Psoas muscle (tissue), 8 donors: ENCODE data around the gene GLI1. TPM values are rescaled to one million over a fixed set of nuclear protein-coding genes. Genes with fewer than 3 reads are reported as not detected.
A peak's percentile ranks its signal among the peaks of the same experiment; 100 is the strongest.
"Not testable (repeated sequence)": the region's sequence is repeated elsewhere in the genome, so short reads cannot be mapped to it uniquely, and the experiment has no call there.

Source experiments
- ATAC-seq, 4 donors: fragments of 200-7000 bp; cut with Tn5 transposase; one replicate each; pipeline ENCODE4 v1.9.1; 2020; ENCODE audit warnings: moderate library complexity in 3 of 4, mild to moderate bottlenecking in 2 of 4
- DNase-seq, 2 donors: peaks; one replicate each; pipeline ENCODE4 v3.0.0-alpha.2; 2020
- H3K27ac ChIP-seq: fragments of 200-600 bp; one replicate; pipeline ENCODE4 v1.8.0; 2022
- H3K27me3 ChIP-seq, 3 donors: fragments of 200-600 bp in 1 of 3; one replicate each; pipeline versions ENCODE4 v1.6.1 to v1.8.0; 2013 to 2022; ENCODE audit warnings: low read length in 2 of 3, mild to moderate bottlenecking in 2 of 3, moderate library complexity in 1 of 3; ENCODE audit not compliant: insufficient read depth in 3 of 3
- H3K36me3 ChIP-seq, 2 donors: fragments of 200-600 bp in 1 of 2; one replicate each; pipeline versions ENCODE4 v1.6.1 to v1.8.0; 2013 to 2022; ENCODE audit warnings: low read depth in 1 of 2, mild to moderate bottlenecking in 1 of 2, moderate library complexity in 1 of 2; ENCODE audit not compliant: insufficient read depth in 1 of 2
- H3K4me1 ChIP-seq: fragments of 200-600 bp; one replicate; pipeline ENCODE4 v1.8.0; 2022
- H3K4me3 ChIP-seq: fragments of 200-600 bp; one replicate; pipeline ENCODE4 v1.8.0; 2022; ENCODE audit warnings: mild to moderate bottlenecking
- H3K9me3 ChIP-seq: fragments of 200-600 bp; one replicate; pipeline ENCODE4 v1.8.0; 2022
- WGBS, 3 donors: extraction: QIAGEN DNeasy Blood & Tissue Kit; methylation state at CpG; one replicate each; pipeline versions ENCODE4 v1.1.6 to v1.1.7; 2013; 5-methylcytosine and 5-hydroxymethylcytosine counted together
- intact Hi-C, 2 donors: fragments of 100-400 bp; cut with DNase I; formaldehyde crosslinking; loops; one replicate each; pipeline versions ENCODE4 v1.11.0 to v1.14.2; 2022
- polyA plus RNA-seq, 3 donors: library from polyadenylated mRNA; stranded (reverse); fragments of 200-250 nt; gene quantifications; one replicate each; pipeline ENCODE4 v1.2.3, GENCODE V29; 2013
- total RNA-seq, 4 donors: library from RNA; stranded (reverse); fragmentation: NEBNext Ultra II Directional in 2 of 4; extraction: Animal tissue kit (Norgen Biotek cat#: 25700) in 2 of 4; gene quantifications; one replicate each; pipeline versions ENCODE4 v1.2.1 to v1.2.4, GENCODE V29; 2021 to 2023
- TF ChIP-seq, protein P1 (sequence below): fragments of 200-600 bp; IDR thresholded peaks from one replicate; pipeline ENCODE4 v1.8.0; 2022; ENCODE audit warnings: antibody characterized with exemption
- donor health status: healthy with polysubstance abuse.
- donor health status: DM: no; HTN: no; CAD: no; lungs with moderate emphysema.
- donor health status: Bipolar disorder and iron deficiency.
- donor health status: healthy.
- donor health status: DM: yes; HTN: yes; CAD: no.
- donor health status: DM: no; HTN: no; CAD: no.
- donor health status: DM: no; HTN: no; CAD: no.
- donor health status: DM: yes; HTN: yes; CAD: no.

GLI1 gene
- total and polyA plus RNA-seq, 7 donors: 0.07 to 0.86 (median 0.29) TPM; not detected in 1

DNA sequence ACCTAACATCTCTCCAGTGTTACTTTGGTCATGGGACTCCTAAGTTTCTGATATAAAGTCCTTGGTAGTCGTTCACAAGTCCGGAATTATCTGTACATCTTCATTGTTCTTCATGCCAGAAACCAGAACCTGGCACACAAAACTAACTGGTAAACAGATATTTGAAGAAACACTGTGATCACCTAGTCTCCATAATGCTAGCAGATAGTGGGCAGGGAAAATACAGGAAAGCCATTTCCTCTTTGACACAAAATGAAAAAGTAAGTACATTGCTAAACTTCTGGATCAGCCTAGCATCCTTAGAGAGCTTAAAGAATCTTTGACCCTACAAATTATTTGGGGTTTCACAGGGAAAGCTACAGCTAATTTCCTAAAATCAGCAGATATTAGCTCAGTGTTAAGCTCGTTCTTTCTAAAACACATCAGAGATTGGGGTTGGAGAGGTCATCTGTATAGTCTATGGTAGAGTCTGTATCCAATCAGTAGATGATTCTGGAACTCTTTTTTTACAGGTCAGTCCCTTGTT is 55.9 kb downstream of the GLI1 start:
- DNase-seq: no peak
- no peaks in the 10 kb centered on the region for H3K9me3 ChIP-seq
- intact Hi-C loops: no loop called here
- H3K27me3 ChIP-seq: no peaks in the 10 kb centered on the region
- H3K4me3 ChIP-seq: no peak overlapping the region
- H3K36me3 ChIP-seq: peaks cover 15 to 77% of the 10 kb centered on the region in 2 donors
- peaks cover 25% of the 10 kb centered on the region for H3K4me1 ChIP-seq
- TF ChIP-seq, protein P1, sequence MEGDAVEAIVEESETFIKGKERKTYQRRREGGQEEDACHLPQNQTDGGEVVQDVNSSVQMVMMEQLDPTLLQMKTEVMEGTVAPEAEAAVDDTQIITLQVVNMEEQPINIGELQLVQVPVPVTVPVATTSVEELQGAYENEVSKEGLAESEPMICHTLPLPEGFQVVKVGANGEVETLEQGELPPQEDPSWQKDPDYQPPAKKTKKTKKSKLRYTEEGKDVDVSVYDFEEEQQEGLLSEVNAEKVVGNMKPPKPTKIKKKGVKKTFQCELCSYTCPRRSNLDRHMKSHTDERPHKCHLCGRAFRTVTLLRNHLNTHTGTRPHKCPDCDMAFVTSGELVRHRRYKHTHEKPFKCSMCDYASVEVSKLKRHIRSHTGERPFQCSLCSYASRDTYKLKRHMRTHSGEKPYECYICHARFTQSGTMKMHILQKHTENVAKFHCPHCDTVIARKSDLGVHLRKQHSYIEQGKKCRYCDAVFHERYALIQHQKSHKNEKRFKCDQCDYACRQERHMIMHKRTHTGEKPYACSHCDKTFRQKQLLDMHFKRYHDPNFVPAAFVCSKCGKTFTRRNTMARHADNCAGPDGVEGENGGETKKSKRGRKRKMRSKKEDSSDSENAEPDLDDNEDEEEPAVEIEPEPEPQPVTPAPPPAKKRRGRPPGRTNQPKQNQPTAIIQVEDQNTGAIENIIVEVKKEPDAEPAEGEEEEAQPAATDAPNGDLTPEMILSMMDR: no peak
- no peak for ATAC-seq
- 58 to 77% (median 68%) methylated on average over 3 of the region's 3 CpGs for WGBS, 3 donors
- H3K27ac ChIP-seq: peak overlapping the region; percentile 46

DNA sequence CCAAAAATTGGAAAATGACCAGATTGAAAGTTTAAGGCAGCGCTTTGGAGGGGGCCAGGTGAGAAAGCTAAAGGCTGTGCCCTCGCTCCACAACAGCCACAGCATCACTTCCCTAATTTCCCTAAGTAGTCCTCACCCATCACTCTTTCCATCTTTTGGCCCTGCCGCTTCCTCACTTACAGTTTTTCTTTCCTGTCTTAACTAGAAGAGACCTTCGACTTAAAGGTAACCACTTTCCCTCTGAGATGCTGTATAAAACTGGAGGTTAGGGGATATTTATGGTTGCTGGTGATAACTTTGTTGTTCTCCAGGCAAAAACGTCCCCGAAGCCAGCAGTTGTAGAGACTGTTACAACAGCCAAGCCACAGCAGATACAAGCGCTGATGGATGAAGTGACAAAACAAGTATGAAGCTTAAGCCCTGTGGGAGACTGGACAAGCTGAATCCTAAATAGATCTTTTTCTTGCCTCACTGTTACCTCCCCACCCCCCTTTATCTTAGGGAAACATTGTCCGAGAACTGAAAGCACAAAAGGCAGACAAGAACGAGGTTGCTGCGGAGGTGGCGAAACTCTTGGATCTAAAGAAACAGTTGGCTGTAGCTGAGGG is 56.5 kb downstream of the GLI1 start:
- Histone ChIP-seq H3K4me3 (no peak overlapping the region), H3K4me1 (peaks cover 28% of the 10 kb centered on the region), H3K36me3 (peaks cover 15 to 71% of the 10 kb centered on the region in 2 donors), H3K27me3 (no peaks in the 10 kb centered on the region), H3K27ac (peak overlapping the region; percentile 100), H3K9me3 (no peaks in the 10 kb centered on the region)
- DNase-seq: no peak
- TF ChIP-seq, protein P1: no peak
- no peak for ATAC-seq
- WGBS, 3 donors: 76 to 86% (median 79%) methylated on average over 11 of the region's 11 CpGs
- intact Hi-C loops: no loop called here

DNA sequence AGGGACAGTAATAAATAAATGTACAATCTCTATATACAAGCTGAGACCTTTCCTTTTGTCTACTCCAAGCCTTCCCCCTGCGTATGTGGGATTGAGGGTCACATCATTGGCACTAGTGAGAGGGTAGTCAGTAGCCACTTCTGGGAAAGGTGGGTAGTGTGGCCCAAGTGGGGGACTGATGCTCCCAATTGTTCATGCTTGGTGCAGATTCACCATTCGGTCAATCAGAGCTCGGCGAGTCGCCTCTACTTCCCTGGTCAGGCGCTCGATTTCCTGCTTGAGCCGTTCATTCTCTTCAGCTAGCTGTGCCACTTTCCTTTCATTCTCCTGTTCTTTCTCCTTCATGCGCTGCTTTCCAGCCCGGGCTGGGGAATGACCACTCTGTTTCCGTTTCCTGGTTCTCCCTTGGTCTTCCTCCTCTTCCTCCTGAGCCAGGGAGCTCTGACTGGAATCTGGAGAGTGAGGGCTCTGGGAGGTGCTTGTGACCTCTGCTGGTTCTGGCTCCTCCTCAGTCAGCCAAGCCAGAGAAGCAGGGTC is 57.1 kb downstream of the GLI1 start:
- Histone ChIP-seq H3K9me3 (no peaks in the 10 kb centered on the region), H3K4me1 (peaks cover 35% of the 10 kb centered on the region), H3K27ac (peak overlapping the region; percentile 100), H3K27me3 (no peaks in the 10 kb centered on the region), H3K36me3 (peaks cover 15 to 64% of the 10 kb centered on the region in 2 donors), H3K4me3 (no peak overlapping the region)
- TF ChIP-seq, protein P1: no peak
- WGBS, 3 donors: 81 to 85% (median 82%) methylated on average over 11 of the region's 11 CpGs
- DNase-seq (no peak), ATAC-seq (no peak)
- intact Hi-C loops: no loop called here

DNA sequence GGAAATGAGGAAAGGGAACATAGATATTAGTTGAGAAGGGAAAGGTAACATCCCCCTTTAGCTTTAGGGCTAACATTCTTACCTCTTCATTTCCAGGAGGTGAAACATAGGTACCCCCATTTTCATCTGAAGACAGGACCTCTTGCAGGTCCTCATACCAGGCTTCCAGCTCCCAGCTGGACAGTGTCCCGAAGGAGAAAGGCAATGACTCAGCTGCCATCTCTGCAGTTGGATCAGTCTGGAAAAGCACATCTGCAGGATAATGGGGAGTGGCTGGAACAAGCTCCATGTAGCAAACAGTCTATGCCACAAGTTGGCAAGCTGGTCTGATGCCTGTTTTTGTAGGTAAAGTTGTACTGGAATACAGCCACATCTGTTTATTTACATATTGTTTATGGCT is 57.6 kb downstream of the GLI1 start:
- peak overlapping the region; percentile 96 for H3K4me3 ChIP-seq
- intact Hi-C loops: no loop called here
- TF ChIP-seq, protein P1: no peak
- WGBS, 3 donors: 19 to 29% (median 24%) methylated on average over 1 of the region's 1 CpG
- ATAC-seq: no peak
- H3K36me3 ChIP-seq: peaks cover 15 to 59% of the 10 kb centered on the region in 2 donors
- H3K27ac ChIP-seq: peak overlapping the region; percentile 100
- no peaks in the 10 kb centered on the region for H3K27me3 ChIP-seq
- H3K9me3 ChIP-seq: no peaks in the 10 kb centered on the region
- H3K4me1 ChIP-seq: peaks cover 35% of the 10 kb centered on the region
- DNase-seq: no peak

DNA sequence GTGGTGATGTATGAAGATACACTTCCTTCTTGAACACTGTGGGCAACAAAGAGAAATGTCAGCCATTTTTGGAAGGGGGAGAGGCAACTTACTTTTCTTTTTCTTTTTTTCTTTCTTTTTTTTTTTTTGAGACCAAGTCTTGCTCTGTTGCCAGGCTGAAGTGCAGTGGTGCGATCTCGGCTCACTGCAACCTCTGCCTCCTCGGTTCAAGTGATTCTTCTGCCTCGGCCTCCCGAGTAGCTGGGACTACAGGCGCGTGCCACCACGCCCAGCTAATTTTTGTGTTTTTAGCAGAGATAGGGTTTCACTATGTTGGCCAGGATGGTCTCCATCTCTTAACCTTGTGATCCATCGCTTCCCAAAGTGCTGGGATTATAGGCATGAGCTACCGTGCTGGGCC is 58.1 kb downstream of the GLI1 start:
- 55 to 79% (median 60%) methylated on average over 10 of the region's 10 CpGs for WGBS, 3 donors
- H3K4me3 ChIP-seq: peak overlapping the region; percentile 96
- ATAC-seq, H3K27me3 ChIP-seq, H3K9me3 ChIP-seq, DNase-seq, intact Hi-C loops: not testable (repeated sequence)
- H3K27ac ChIP-seq: peak overlapping the region; percentile 100
- peaks cover 12 to 54% of the 10 kb centered on the region in 2 donors for H3K36me3 ChIP-seq
- H3K4me1 ChIP-seq: peaks cover 35% of the 10 kb centered on the region
